RWPE2 (cell line): ENCODE results near the gene CAPN1.

ENCODE experiments used
- ATAC-seq: fragments of 200-7000 bp; cut with Tn5 transposase; 3 replicates; pipeline ENCODE4 v1.9.1; 2021; ENCODE audit warnings: low read depth
- DNase-seq: peaks from one replicate; pipeline ENCODE4 v3.0.0-alpha.2; 2020; ENCODE audit warnings: low spot score
- H3K27ac ChIP-seq: fragments of 450-650 bp; 2 replicates; pipeline ENCODE4 v1.5.1; 2017; ENCODE audit warnings: mild to moderate bottlenecking; ENCODE audit not compliant: poor library complexity, severe bottlenecking
- H3K27me3 ChIP-seq: fragments of 250-450 bp; sonication (Bioruptor Pico); 2 replicates; pipeline ENCODE4 v1.5.1; 2021; ENCODE audit warnings: mild to moderate bottlenecking, moderate library complexity; ENCODE audit not compliant: insufficient read depth, poor library complexity, severe bottlenecking
- H3K36me3 ChIP-seq: fragments of 250-450 bp; sonication (Bioruptor Pico); 2 replicates; pipeline ENCODE4 v1.5.1; 2020; ENCODE audit warnings: low read depth, mild to moderate bottlenecking, moderate library complexity
- H3K4me1 ChIP-seq: fragments of 250-450 bp; sonication (Bioruptor Pico); 2 replicates; pipeline ENCODE4 v1.5.1; 2021; ENCODE audit warnings: mild to moderate bottlenecking, moderate library complexity; ENCODE audit not compliant: insufficient read depth, poor library complexity, severe bottlenecking
- H3K4me3 ChIP-seq: fragments of 250-450 bp; sonication (Bioruptor Pico); 2 replicates; pipeline ENCODE4 v1.5.1; 2021; ENCODE audit warnings: mild to moderate bottlenecking, moderate library complexity; ENCODE audit not compliant: severe bottlenecking
- H3K9me3 ChIP-seq: fragments of 250-450 bp; sonication (Bioruptor Pico); 2 replicates; pipeline ENCODE4 v1.5.1; 2021; ENCODE audit warnings: mild to moderate bottlenecking, moderate library complexity; ENCODE audit not compliant: severe bottlenecking
- CTCF ChIP-seq: fragments of 450-650 bp; IDR thresholded peaks from one replicate; pipeline ENCODE4 v1.5.1; 2017; ENCODE audit warnings: mild to moderate bottlenecking, moderate library complexity; ENCODE audit not compliant: poor library complexity, severe bottlenecking

Gene CAPN1

GRCh38 chr11:65134240-65134951 is 47.3 kb upstream of the CAPN1 start, which contains the start of gene SYVN1:
SYVN1 (minus strand) TSS chr11:65134519; CDS start chr11:65133601, 918 bp downstream.
- Histone ChIP-seq H3K36me3 (peaks cover 33% of the 10 kb centered on the region), H3K27ac (peak within 1 kb of the TSS; percentile 88), H3K27me3 (no peaks in the 10 kb centered on the region), H3K4me3 (peak within 1 kb of the TSS; percentile 69), H3K9me3 (no peaks in the 10 kb centered on the region), H3K4me1 (peaks cover 6% of the 10 kb centered on the region)
- ATAC-seq: peak; percentile 71
- DNase-seq: peak; percentile 94
- no peak for TF ChIP-seq CTCF

- DNase-seq (peak; percentile 92), ATAC-seq (peak; percentile 93)
- peaks cover 26% of the 10 kb centered on the region for H3K36me3 ChIP-seq
- H3K27me3 ChIP-seq: no peaks in the 10 kb centered on the region
- peaks cover 6% of the 10 kb centered on the region for H3K4me1 ChIP-seq
- H3K4me3 ChIP-seq: peak overlapping the region; percentile 69
- peak overlapping the region; percentile 88 for H3K27ac ChIP-seq
- H3K9me3 ChIP-seq: no peaks in the 10 kb centered on the region
- TF ChIP-seq CTCF: no peak
Observed at GRCh38 chr11:65134952-65135632, 46.6 kb upstream of the CAPN1 start.

- Histone ChIP-seq H3K4me3 (peak overlapping the region; percentile 69), H3K27ac (peak overlapping the region; percentile 88), H3K36me3 (peaks cover 24% of the 10 kb centered on the region), H3K4me1 (peaks cover 6% of the 10 kb centered on the region), H3K27me3 (no peaks in the 10 kb centered on the region), H3K9me3 (no peaks in the 10 kb centered on the region)
- no peak for DNase-seq
- no peak for ATAC-seq
- TF ChIP-seq CTCF: no peak
Observed at GRCh38 chr11:65135633-65136145, 46.0 kb upstream of the CAPN1 start.

GRCh38 chr11:65136515-65137096 is 45.1 kb upstream of the CAPN1 start:
- Histone ChIP-seq H3K36me3 (peaks cover 15% of the 10 kb centered on the region), H3K9me3 (no peaks in the 10 kb centered on the region), H3K4me1 (peaks cover 6% of the 10 kb centered on the region), H3K27me3 (no peaks in the 10 kb centered on the region), H3K4me3 (no peak overlapping the region), H3K27ac (no peak overlapping the region)
- DNase-seq (no peak), ATAC-seq (no peak)
- no peak for TF ChIP-seq CTCF
